HG03439 (cell line): ENCODE results near the gene ADH1C.
"Not testable (repeated sequence)": the region's sequence is repeated elsewhere in the genome, so short reads cannot be mapped to it uniquely, and the experiment has no call there.

ENCODE experiments used
- ATAC-seq: cut with Tn5 transposase; IDR thresholded peaks from one replicate; pipeline ENCODE4 v1.9.1; 2021; ENCODE audit warnings: mild to moderate bottlenecking, moderate library complexity; ENCODE audit not compliant: unreplicated experiment

Gene ADH1C

GRCh38 chr4:99359480-99360204 is 7.1 kb upstream of the ADH1C start:
- ATAC-seq: no peak

- no peak for ATAC-seq
Observed at GRCh38 chr4:99357948-99358347, 5.4 kb upstream of the ADH1C start.

GRCh38 chr4:99356992-99357391 is 4.4 kb upstream of the ADH1C start:
- no peak for ATAC-seq

GRCh38 chr4:99356149-99356548 is 3.6 kb upstream of the ADH1C start:
- ATAC-seq: not testable (repeated sequence)

- no peak for ATAC-seq
Observed at GRCh38 chr4:99351487-99351886, 1.1 kb downstream of the ADH1C start.

- no peak for ATAC-seq
Observed at GRCh38 chr4:99349338-99349737, 3.2 kb downstream of the ADH1C start.

- not testable (repeated sequence) for ATAC-seq
Observed at GRCh38 chr4:99342624-99343023, 9.9 kb downstream of the ADH1C start.

GRCh38 chr4:99341426-99341825 is 11.1 kb downstream of the ADH1C start:
- no peak for ATAC-seq

GRCh38 chr4:99339172-99339571 is 13.4 kb downstream of the ADH1C start:
- no peak for ATAC-seq

- ATAC-seq: no peak
Observed at GRCh38 chr4:99336553-99336952, 16.0 kb downstream of the ADH1C start.

- ATAC-seq: no peak
Observed at GRCh38 chr4:99334880-99335279, 17.7 kb downstream of the ADH1C start.

GRCh38 chr4:99330648-99331047 is 21.9 kb downstream of the ADH1C start:
- ATAC-seq: no peak

GRCh38 chr4:99329876-99330275 is 22.7 kb downstream of the ADH1C start:
- ATAC-seq: no peak

GRCh38 chr4:99324979-99325378 is 27.6 kb downstream of the ADH1C start:
- ATAC-seq: no peak

- ATAC-seq: no peak
Observed at GRCh38 chr4:99324361-99324760, 28.2 kb downstream of the ADH1C start.

GRCh38 chr4:99323756-99324155 is 28.8 kb downstream of the ADH1C start:
- no peak for ATAC-seq

- no peak for ATAC-seq
Observed at GRCh38 chr4:99321241-99322191, 31.0 kb downstream of the ADH1C start, which contains the start of gene ADH1B. ADH1B (minus strand) TSS chr4:99321401; CDS start chr4:99321331, 70 bp downstream.

GRCh38 chr4:99317811-99318210 is 34.7 kb downstream of the ADH1C start:
- ATAC-seq: not testable (repeated sequence)

GRCh38 chr4:99317354-99317753 is 35.2 kb downstream of the ADH1C start:
- no peak for ATAC-seq

GRCh38 chr4:99315839-99316238 is 36.7 kb downstream of the ADH1C start:
- no peak for ATAC-seq

GRCh38 chr4:99314211-99314610 is 38.3 kb downstream of the ADH1C start:
- ATAC-seq: no peak

- ATAC-seq: no peak
Observed at GRCh38 chr4:99310389-99310788, 42.2 kb downstream of the ADH1C start.
